Adrenal gland (tissue), 12 donors: ENCODE data around the gene ADIPOQ. TPM values are rescaled to one million over a fixed set of nuclear protein-coding genes. Genes with fewer than 3 reads are reported as not detected.

Experiments used
- DNase-seq, 7 donors: peaks; one replicate each; pipeline ENCODE4 v3.0.0-alpha.2; 2019 to 2020
- H3K27ac ChIP-seq, 5 donors: fragments of 200-600 bp; sonication (generic) in 4 of 5; 1 replicate in 3 of 5; 2 replicates in 2 of 5; pipeline versions ENCODE4 v1.5.1 to v1.8.0; 2016 to 2020; ENCODE audit warnings: mild to moderate bottlenecking in 1 of 5
- H3K27me3 ChIP-seq: fragments of 200-600 bp; 2 replicates; pipeline ENCODE4 v1.8.0; 2021
- H3K36me3 ChIP-seq, 2 donors: fragments of 200-600 bp; replicated peaks in 1 of 2; 1 replicate in 1 of 2; 2 replicates in 1 of 2; pipeline versions ENCODE4 v1.5.1 to v1.8.0; 2018 to 2022
- H3K4me1 ChIP-seq, 2 donors: fragments of 200-600 bp; replicated peaks in 1 of 2; 1 replicate in 1 of 2; 2 replicates in 1 of 2; pipeline versions ENCODE4 v1.5.1 to v1.8.0; 2018 to 2021
- H3K4me3 ChIP-seq, 4 donors: fragments of 200-600 bp; sonication (generic) in 3 of 4; one replicate each; pipeline ENCODE4 v1.5.1; 2016 to 2018
- H3K9me3 ChIP-seq, 3 donors: fragments of 200-600 bp; sonication (generic) in 1 of 3; replicated peaks in 1 of 3; 1 replicate in 2 of 3; 2 replicates in 1 of 3; pipeline versions ENCODE4 v1.5.1 to v1.8.0; 2016 to 2021
- POLR2A ChIP-seq, 2 donors: fragments of 450-650 bp; IDR thresholded peaks; one replicate each; pipeline ENCODE4 v1.6.1; 2017; ENCODE audit warnings: antibody characterized with exemption in 2 of 2, mild to moderate bottlenecking in 2 of 2, moderate library complexity in 1 of 2
- WGBS, 4 donors: extraction: QIAGEN DNeasy Blood & Tissue Kit in 2 of 4; methylation state at CpG; one replicate each; pipeline versions ENCODE4 v1.1.5 to v1.1.7; 2013 to 2017; 5-methylcytosine and 5-hydroxymethylcytosine counted together
- intact Hi-C, 2 donors: fragments of 100-400 bp; cut with DNase I; formaldehyde crosslinking; loops; one replicate each; pipeline versions ENCODE4 v1.14.1 to v1.15.0; 2022 to 2023
- polyA plus RNA-seq, 3 donors: library from polyadenylated mRNA; stranded (reverse); fragments of 200-250 nt in 2 of 3; fragments of 350-450 nt in 1 of 3; fragmentation: Illumina TruSeq in 1 of 3; extraction: RNeasy Lipid Tissue Mini Kit (QIAGEN cat#74804) in 1 of 3; gene quantifications; one replicate each; pipeline ENCODE4 v1.2.3, GENCODE V29; 2013 to 2014
- total RNA-seq, 9 donors: library from RNA; depleted of rRNA in 4 of 9; stranded (reverse); fragments of >200 nt in 4 of 9; fragments of 120-200 nt in 1 of 9; fragmentation: NEBNext Ultra II Directional in 1 of 9; extraction: Animal tissue kit (Norgen Biotek cat#: 25700) in 1 of 9; gene quantifications; one replicate each; pipeline versions ENCODE4 v1.1.0 to v1.2.4, GENCODE V29; 2013 to 2023
- TF ChIP-seq, protein P1 (sequence below), 6 experiments: fragments of 450-650 bp in 4 of 6; fragments of 200-600 bp in 2 of 6; sonication (generic) in 1 of 6; IDR thresholded peaks; 1 replicate in 5 of 6; 2 replicates in 1 of 6; pipeline versions ENCODE4 v1.5.1 to v1.8.0; 2016 to 2021; ENCODE audit warnings: antibody characterized with exemption in 6 of 6, mild to moderate bottlenecking in 2 of 6, moderate library complexity in 1 of 6
- donor health status: healthy with polysubstance abuse.
- donor health status: Bipolar disorder and iron deficiency.
- donor health status: DM: yes; HTN: yes; CAD: no.
- donor health status: DM: no; HTN: no; CAD: no.
- donor health status: DM: no; HTN: no; CAD: no.
- donor health status: DM: yes; HTN: yes; CAD: no.

The ADIPOQ gene
- total and polyA plus RNA-seq, 12 donors: 0.18 to 18.0 (median 1.3) TPM; not detected in 1

DNA sequence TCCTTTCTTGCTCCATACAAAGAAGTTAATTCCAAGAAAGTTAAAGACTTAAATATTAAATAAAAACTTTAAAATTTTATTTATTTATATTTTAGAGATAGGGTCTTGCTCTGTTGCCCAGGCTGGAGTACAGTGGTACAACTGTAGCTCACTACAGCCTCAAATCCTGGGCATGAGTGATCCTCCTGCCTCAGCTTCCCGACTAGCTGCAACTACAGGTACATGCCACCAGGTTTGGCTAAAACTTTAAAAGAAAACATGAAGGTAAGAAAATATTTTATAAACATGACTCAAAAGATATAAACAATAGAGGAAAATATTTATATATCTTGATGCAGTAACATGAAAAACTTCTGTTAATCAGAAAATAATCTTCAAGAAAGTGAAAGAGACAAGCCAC is 33.2 kb downstream of the ADIPOQ start:
- no peaks in the 10 kb centered on the region for H3K4me1 ChIP-seq
- TF ChIP-seq POLR2A (IDR thresholded peaks at IDR 0.05): no peak
- TF ChIP-seq, protein P1, sequence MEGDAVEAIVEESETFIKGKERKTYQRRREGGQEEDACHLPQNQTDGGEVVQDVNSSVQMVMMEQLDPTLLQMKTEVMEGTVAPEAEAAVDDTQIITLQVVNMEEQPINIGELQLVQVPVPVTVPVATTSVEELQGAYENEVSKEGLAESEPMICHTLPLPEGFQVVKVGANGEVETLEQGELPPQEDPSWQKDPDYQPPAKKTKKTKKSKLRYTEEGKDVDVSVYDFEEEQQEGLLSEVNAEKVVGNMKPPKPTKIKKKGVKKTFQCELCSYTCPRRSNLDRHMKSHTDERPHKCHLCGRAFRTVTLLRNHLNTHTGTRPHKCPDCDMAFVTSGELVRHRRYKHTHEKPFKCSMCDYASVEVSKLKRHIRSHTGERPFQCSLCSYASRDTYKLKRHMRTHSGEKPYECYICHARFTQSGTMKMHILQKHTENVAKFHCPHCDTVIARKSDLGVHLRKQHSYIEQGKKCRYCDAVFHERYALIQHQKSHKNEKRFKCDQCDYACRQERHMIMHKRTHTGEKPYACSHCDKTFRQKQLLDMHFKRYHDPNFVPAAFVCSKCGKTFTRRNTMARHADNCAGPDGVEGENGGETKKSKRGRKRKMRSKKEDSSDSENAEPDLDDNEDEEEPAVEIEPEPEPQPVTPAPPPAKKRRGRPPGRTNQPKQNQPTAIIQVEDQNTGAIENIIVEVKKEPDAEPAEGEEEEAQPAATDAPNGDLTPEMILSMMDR (IDR thresholded peaks at IDR 0.05): no peak
- H3K4me3 ChIP-seq: no peak overlapping the region
- DNase-seq: no peak
- no peak overlapping the region for H3K27ac ChIP-seq
- WGBS, 4 donors: 0 to 38% (median 16%) methylated on average over 1 of the region's 1 CpG
- intact Hi-C loops: no loop called here
- no peaks in the 10 kb centered on the region for H3K36me3 ChIP-seq
- no peaks in the 10 kb centered on the region for H3K9me3 ChIP-seq
- H3K27me3 ChIP-seq: no peaks in the 10 kb centered on the region

DNA sequence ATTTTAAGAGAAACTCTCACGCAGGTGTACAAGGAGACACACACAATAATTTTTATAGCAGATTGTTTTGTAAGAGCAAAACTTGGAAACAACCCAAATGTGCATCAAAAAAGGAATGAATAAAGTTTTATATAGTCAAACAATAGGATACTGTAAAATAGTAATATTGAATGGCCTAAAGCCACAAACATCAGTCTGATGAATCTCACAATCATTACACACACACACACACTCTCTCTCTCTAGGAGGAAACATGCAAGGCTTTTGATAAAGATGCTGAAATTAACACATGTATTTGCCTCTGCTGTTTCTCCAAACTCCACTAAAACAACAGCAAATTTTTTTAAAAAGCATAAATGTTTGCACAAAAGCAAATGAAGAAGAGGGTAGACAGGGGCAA is 37.3 kb downstream of the ADIPOQ start:
- no peak for DNase-seq
- Histone ChIP-seq H3K4me1 (no peaks in the 10 kb centered on the region), H3K27ac (no peak overlapping the region), H3K9me3 (no peaks in the 10 kb centered on the region), H3K36me3 (no peaks in the 10 kb centered on the region), H3K4me3 (no peak overlapping the region), H3K27me3 (no peaks in the 10 kb centered on the region)
- no peak for TF ChIP-seq POLR2A (IDR thresholded peaks at IDR 0.05)
- TF ChIP-seq, protein P1 (IDR thresholded peaks at IDR 0.05): no peak
- 85 to 96% (median 91%) methylated on average over 1 of the region's 1 CpG for WGBS, 4 donors
- intact Hi-C loops: no loop called here

DNA sequence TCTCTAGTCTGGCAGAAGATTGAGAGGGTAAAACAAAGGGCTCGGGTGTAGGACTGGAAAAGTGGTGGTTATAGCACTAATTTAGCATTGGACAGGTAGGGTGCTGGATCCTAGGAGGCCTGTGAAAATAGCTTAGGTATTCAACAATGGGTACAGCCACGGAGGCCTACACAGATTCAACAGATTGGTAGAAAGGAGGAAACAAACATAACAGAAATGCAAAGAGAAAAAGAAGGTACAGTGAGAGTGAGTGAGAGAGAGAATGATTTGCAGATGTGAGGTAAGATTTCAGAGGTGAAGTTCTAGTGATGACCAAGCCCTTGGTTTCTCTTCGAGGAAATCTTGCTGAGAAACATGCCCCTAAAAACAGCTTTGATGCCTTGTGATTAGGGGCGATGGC is 37.9 kb downstream of the ADIPOQ start:
- H3K27me3 ChIP-seq: no peaks in the 10 kb centered on the region
- 69 to 82% (median 79%) methylated on average over 4 of the region's 4 CpGs for WGBS, 4 donors
- H3K36me3 ChIP-seq: no peaks in the 10 kb centered on the region
- DNase-seq: no peak
- H3K4me1 ChIP-seq: no peaks in the 10 kb centered on the region
- no peak overlapping the region for H3K27ac ChIP-seq
- H3K9me3 ChIP-seq: no peaks in the 10 kb centered on the region
- TF ChIP-seq POLR2A (IDR thresholded peaks at IDR 0.05): no peak
- TF ChIP-seq, protein P1 (IDR thresholded peaks at IDR 0.05): no peak
- intact Hi-C loops: no loop called here
- no peak overlapping the region for H3K4me3 ChIP-seq

DNA sequence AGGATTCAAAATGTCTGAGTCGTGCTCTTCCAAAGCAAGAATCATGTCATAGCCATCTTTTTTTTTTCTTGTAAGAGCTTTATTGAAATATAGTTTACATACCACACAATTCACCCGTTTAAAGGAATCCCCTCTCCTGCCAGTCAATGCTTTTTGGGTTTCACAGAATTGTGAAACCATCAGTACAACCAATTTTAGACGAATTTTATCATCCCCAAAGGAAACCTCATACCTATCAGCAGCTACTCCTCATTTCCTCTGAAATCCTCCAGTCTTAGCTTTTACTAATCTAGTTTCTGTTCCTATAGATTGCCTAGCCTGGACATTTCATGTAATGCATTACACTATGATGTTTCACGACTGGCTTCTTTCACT is 39.6 kb downstream of the ADIPOQ start:
- H3K4me1 ChIP-seq: no peaks in the 10 kb centered on the region
- no peaks in the 10 kb centered on the region for H3K36me3 ChIP-seq
- TF ChIP-seq, protein P1 (IDR thresholded peaks at IDR 0.05): no peak
- no peak for TF ChIP-seq POLR2A (IDR thresholded peaks at IDR 0.05)
- H3K27ac ChIP-seq: no peak overlapping the region
- H3K9me3 ChIP-seq: no peaks in the 10 kb centered on the region
- no peak for DNase-seq
- H3K4me3 ChIP-seq: no peak overlapping the region
- intact Hi-C loops: no loop called here
- no peaks in the 10 kb centered on the region for H3K27me3 ChIP-seq
- WGBS, 4 donors: 50 to 64% (median 59%) methylated on average over 4 of the region's 4 CpGs
